DMS79 (cell line): ENCODE results near the gene FRMD8.
"Not testable (repeated sequence)": the region's sequence is repeated elsewhere in the genome, so short reads cannot be mapped to it uniquely, and the experiment has no call there.

Source experiments
- DNase-seq: peaks from one replicate; lab custom pipeline; 2025; lab: John Stamatoyannopoulos, UW

FRMD8 gene

DNA sequence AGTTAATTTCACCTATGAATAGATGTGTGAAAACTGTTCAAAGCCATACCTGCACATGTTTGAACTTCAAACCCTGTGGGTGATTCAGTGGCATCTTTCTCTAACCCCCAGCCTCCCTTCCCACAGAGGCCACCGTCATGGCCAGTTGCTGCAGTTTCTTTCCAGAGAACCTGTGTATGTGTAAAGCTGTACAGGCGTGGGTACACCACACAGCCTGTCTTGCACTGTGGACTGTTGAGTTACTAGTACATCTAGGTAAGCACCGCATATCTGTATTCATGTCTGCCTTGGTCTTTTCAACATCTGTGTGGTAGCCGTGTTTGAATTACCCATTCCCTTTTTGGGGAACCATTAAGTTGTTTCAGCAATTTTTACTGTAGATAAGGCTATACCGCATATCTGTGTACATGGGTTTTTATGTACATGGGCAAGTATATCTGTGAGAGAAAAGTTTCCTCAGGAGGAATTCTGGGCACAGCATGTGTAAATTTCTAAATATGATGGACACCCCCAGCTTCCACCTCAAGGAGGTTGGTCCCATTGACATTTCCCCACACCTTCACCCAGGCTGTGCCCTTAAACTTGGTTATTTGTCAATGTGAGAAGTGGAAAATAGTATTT, 50.1 kb downstream of the FRMD8 start:
- DNase-seq: no peak

DNA sequence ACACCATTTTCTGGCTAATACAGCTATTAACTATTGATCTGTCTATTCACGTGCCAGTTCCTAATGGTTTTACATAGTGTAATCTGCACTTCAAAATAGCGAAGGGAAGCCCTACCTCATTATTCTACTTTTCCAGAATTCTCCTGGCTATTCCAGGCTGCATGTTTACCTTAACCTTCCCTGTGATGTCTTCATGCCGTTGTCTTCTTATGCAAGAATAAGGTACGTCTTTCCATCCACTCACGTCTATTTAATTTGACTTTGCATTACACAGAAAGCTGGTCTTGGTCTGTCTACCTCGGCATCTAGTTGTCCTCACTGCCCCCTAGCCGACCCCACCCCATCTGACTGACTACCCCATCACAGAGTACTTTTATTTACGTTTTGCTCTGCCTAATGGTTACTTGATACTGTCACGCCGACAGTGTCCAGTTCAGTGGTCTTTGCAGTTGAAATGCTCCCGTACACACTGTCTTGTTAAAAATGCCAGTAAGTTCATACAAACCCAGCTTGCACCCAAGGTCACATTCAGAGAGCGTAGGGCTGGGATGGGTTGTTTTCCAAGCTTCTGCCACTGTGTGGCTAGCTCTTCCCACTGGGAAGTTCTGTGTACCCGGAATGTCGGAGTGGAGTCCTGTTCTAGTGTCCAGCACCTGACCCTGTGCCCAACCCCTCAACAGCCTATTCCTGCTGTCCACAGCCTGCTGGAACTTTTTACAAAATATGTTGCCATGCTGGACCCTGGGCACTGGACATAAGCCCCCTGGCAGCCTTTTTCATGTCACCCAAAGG, 51.2 kb downstream of the FRMD8 start:
- no peak for DNase-seq

DNA sequence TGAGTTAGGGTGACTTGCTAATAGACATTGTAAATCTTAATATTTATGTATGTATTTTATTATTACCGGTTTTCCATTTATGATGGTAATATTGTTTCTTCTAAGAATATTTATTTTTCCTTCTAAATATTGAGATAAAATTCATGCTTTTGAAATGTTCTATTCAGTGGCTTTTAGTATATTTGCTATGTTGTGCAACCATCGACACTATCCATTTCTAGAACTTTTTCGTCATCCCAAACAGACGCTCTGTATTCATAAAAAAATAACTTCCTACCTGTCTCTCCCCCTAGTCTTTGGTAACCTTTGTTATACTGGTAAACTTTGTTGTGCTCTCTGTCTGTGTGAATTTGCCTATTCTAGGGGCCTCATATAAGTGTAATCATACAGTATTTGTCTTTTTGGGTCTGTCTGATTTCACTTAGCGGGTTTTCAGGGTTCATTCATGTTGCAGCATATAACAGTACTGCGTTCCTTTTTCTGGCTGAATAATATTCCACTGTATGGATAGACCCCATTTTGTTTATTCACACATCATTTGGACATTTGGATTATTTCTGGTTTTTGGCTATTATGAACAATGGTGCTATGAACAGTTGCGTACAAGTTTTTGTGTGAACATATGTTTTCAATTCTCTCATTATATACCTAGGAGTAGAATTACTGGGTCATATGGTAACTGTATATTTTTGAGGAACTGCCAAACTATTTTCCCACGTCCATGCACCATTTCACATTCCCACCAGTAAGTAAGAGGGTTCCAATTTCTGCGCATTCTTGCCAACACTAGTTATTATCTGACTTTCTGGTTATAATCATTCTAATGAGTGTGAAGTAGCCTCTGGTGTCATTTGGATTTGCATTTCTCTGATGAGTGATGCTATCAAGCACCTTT, 52.1 kb downstream of the FRMD8 start:
- DNase-seq: no peak

DNA sequence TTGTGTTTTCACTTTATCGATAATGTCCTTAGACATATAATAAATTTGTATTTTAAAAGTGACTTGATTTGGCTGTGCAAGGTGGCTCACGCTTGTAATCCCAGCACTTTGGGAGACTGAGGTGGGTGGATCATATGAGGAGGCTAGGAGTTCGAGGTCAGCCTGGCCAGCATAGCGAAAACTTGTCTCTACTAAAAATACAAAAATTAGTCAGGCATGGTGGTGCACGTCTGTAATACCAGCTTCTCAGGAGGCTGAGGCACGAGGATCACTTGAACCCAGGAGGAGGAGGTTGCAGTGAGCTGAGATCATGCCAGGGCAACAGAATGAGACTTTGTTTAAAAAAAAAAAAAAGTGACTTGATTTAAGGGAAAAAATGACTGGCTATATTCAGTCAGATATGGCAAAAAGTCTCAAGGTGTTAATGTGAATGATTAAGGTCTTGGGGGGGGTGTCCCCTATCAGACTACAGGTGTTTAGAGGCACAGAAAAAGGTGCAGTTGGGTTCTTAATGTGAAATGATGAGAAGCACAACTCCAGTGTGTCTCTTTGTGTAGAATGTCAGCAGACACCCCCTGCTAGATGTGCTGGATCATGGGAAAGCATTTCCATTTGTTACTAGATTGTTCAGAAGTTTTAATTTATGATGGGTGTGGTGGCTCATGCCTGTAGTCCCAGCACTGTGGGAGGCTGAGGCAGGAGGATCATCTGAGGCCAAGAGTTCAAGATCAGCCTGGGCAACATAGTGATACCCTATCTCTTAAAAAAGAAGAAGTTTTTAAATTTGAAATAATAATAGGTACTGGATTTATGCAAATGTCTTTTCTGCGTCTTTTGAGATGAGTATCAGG, 53.1 kb downstream of the FRMD8 start:
- no peak for DNase-seq

DNA sequence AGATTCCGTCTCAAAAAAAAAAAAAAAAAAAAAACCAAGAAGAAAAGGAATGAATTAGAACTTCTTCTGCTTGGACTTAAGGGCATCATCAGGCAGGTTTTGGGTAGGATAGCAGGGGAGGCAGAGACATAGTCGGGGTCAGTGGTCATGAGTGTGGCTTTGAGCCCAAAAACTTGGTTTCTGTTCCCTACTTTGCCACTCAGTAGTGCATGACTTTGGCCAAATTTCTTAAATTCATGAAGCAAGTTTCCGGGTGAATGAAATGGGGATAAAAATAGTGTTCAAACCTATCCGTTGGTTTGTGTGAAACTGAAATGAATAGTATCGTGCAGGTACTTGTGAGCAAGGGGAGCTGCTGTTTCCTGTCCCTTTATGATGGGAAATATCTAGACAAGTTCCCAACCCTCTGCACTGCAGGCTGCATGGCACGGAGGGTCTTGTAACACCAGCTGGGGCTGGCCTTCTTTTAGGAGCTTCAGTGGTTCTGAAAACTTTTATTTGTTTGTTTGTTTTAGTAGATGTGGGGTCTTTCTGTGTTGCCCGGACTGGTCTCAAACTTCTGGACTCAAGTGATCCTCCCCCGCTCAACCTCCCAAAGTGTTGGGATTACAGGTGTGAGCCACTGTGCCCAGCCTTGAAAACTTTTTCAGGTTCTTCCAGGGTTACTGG, 54.5 kb downstream of the FRMD8 start:
- DNase-seq: no peak

DNA sequence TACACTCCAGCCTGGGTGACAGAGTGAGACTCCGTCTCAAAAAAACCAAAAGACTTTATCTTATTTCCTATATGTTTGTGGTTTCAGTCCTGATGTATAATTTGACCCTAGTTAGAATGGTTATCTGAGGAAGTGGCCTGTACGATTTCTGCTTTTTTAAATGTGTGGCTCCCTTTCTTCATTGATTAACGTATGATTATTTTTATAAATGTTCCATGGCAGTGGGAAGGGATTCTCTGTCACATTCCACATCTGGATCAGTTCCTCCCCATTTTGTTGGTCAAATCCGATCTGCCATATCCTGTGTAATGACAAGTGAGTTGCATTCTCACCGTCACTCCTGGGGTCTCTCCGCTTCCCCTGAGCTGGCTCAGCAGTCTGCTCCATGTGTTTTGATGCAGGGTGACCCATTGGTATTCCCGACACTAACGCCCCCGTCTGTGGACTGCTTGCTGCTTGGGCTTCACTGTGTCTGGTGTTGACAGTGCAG, 56.5 kb downstream of the FRMD8 start:
- no peak for DNase-seq

DNA sequence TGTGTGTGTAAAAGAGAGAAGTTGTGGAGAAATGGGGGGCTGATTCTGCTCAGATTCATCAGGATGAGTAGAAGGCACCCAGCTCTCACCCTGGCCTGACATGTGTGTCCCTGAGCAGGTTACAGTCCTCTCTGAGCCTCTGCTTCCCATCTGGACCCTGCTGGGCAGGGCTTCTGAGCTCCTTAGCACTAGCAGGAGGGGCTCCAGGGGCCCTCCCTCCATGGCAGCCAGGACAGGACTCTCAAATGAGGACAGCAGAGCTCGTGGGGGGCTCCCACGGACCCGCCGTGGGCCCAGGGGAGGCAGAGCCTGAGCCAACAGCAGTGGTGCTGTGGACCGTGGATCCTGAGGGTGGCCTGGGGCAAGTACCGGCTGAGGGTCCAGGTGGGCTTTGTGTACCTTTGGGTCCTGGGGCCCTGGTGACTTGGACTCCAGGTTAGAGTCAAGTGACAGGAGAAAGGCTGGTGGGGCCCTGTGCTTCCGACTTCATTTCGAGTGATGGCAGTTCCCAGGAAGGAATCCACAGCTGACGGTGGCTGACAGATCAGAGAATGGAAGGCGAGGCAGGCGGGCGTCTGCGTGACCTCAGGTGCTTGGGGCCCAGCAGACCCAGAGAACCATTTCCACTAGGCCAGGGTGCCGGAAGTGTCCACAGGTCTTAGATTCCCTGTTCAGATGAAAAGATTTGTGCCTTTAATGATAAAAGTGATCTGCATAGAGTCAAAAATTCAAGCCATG, 58.0 kb downstream of the FRMD8 start:
- no peak for DNase-seq

DNA sequence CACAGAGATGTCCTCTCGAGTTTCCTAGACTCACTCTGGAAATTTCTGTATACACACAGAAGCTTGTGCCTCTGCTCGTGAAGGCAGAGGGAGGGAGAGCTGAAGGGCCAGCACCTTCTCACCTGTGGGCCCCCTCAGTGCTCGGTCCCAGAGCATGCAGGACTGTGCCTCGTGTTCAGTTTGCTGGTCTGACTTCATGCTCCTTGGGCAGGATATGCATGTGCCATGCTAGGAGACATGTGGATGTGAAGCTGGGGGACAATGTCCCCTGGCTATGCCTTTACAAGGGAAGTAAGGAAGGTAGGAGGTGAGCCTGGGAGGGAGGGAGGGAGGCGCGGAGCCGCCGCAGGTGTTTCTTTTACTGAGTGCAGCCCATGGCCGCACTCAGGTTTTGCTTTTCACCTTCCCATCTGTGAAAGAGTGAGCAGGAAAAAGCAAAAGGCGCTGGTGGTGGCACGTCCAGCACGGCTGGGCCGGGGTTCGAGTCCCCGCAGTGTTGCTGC, 58.7 kb downstream of the FRMD8 start:
- no peak for DNase-seq

DNA sequence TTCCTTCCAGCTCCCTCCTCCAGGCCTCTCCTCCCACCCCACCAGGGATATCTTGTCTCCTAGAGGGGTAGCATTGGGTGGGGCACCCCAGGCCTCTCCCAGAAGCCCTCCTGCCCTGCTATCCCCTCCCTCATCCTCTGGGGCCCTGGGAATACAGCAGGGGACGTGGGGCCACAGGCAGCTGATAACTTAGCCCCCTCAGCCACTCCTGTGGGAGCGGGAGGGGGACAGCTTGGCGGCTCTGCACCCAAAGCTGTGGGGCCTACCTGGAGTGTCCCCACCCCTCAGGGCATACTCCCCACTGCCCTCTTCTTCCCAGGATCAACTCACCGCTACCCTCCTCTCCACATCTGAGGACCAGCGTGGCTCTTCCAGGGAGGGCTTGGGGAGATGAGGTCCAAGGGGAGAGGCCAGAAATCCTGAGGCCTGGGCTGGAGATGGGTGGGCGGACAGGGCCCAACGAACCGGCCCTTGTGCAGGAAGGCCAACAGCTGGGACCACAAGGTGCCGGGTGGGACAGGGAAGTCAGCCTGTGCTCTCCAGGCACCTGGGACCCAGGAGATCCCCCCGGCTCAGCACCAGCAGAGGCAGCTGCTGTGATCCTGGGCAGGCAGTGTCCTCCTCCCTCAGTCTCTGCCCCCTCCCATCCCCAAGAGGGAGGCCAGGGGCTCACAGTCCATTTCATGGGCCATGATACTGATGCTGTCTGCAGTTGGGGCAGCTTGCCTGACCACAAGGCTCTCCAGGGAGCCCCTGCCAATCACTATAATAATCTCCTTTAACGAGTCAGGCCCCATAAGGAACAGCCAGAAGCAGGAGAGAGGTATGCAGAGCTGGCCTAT, 59.4 kb downstream of the FRMD8 start:
- no peak for DNase-seq

DNA sequence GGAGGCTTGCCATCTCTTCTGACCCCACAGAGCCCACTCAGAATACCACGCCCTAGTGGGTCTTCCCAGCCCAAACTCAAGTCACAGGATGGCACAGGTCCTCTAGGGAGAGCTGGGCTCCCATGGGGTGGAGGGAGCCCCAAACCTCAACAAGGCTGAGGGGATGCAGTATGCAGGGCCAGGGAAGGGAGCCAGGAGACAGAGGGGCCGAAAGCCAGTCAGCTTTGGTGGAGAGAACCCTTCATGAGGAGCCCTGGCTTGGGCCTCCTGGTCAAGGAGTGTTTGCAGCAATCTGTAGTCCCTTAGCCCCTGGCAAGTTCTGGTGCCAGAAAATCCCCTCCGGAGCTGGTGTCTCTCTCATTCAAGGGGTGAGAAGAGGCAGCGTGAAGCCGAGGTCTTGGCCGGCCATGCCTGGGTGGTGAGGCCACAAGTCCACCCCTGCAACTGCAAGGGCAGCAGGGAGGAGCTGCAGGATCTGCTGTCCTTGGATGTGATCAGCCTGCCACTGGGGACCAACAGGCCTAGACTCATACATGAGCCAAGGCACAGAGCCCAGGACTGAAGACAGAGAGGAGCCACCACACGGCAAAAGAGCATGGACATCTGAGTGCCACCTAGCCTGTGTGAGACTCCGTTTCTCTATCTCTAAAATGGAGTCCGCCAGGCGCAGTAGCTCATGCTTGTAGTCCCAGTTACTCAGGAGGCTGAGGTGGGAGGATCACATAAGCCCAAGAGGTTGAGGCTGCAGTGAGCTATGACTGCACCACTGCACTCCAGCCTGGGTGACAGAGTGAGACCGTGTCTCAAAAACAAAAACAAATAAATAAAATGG, 60.2 kb downstream of the FRMD8 start:
- no peak for DNase-seq

DNA sequence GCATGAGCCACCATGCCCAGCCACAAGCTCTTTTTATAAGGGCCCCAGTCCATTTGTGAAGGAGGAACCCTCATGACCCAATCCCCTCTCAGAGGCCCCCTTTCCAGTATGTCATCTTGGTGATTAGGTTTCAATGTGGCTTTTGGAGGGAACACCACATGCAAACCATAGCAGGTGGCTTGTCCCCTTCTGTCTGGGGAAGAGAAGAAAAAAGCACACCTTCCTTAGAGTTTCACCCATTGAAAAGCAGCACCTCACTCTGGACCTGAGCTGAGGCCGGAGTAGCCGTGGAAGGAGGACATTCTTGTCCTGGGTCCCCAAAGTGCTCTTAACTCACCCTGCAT, 61.6 kb downstream of the FRMD8 start:
- DNase-seq: no peak

DNA sequence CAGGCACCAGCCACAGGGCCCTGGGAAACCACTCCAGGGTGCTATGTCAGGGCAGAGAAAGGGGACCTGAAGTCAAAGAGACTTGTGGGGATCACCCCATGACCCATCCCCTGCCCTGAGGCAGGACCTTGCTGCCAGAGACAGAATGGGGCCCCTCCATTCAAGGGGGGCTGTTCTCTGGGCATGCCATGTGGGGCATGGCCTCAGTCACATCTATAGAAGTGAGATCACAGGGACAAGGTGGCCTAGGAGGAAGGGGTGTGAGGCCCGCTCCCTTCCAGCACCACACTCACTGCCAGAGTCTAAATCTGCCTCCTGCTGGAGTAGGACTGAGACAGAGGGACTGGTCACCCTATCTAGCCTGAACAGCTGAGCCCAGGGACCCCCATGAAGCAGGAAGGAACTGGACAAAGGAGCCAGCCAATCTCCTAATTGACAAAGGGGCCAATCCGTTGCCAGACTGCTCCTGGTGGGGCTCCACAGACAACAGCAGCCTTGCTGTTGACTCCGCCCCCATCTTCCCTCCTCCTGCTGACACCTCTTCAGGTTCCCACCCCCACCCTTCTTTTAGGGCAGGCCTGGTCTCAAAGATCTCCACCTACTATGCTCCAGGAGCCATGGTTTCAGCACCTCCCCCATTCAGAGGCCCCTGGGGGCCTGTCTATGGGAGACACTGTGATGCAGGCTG, 62.1 kb downstream of the FRMD8 start:
- DNase-seq: no peak

DNA sequence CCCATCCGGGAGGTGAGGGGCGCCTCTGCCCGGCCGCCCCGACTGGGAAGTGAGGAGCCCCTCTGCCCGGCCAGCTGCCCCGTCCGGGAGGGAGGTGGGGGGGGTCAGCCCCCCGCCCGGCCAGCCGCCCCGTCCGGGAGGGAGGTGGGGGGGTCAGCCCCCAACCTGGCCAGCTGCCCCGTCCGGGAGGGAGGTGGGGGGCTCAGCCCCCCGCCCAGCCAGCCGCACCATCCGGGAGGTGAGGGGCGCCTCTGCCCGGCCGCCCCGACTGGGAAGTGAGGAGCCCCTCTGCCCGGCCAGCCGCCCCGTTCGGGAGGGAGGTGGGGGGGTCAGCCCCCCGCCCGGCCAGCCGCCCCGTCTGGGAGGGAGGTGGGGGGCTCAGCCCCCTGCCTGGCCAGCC, 64.9 kb downstream of the FRMD8 start:
- DNase-seq: not testable (repeated sequence)

DNA sequence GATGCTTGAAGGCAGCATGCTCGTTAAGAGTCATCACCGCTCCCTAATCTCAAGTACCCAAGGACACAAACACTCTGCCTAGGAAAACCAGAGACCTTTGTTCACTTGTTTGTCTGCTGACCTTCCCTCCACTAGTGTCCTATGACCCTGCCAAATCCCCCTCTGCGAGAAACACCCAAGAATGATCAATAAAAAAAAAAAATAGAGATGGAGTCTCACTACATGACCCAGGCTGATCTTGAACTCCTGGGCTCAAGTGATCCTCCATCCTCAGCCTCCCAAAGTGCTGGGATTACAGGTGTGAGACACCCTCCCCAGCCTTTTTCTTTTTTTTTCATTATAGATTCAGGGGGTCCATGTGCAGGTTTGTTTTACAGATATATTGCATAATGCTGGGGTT, 65.8 kb downstream of the FRMD8 start:
- DNase-seq: not testable (repeated sequence)

DNA sequence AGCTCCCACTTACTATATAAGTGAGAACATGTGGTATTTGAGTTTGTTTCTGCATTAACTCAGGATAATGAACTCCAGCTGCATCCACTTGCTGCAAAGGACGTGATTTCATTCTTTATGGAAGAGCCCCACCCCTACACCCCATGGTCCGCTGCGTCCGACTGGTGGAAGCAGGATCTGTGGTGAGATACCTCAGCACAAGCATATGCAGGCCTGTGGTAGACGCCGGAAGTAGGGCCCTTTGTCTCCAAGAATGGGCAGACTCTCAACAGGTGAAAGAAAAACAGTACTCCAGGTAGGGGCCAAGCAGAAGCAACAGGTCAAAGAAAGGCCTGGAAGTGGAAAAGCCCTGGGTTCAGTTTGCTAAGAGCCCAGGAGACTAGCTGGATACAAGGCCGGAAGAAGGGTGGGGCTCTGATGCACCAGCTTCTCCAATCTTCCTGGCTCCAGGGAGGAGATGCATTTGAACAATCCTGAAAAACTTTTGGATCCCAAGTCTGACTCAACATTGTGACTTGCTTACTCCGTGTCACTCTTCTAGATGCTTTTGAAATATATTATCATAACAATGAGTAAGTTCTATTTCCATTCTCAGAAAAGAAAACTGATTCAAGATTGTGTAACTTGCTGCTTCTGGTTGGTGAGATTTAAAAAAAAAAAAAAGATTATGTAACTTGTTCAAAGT, 66.5 kb downstream of the FRMD8 start:
- peak; percentile 16 for DNase-seq

DNA sequence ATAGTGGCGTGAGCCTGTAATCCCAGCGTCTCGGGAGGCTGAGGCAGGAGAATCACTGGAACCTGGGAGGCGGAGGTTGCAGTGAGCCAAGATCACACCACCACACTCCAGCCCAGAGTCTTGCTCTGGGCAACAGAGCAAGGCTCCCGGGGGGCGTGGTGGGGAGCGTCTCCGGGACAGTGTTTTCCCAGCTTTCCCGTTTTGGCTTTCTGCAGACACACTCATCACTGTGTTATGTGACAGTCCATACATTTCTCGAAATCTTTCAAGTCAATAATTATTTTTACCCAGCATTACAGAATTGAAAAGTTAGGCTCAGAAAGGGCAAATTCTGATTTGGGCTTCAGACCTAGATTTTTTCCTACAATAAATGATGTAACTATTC, 67.9 kb downstream of the FRMD8 start:
- DNase-seq: no peak
